ENCODE results near the gene GHR.
"Not testable (repeated sequence)": the region's sequence is repeated elsewhere in the genome, so short reads cannot be mapped to it uniquely, and the experiment has no call there.

GHR gene

GRCh38 chr5:42638972-42639371 lies 215.7 kb downstream of the GHR start:
- H3K27ac Mint-ChIP-seq: no peak overlapping the region
- no peak overlapping the region for H3K4me3 Mint-ChIP-seq
- H3K27me3 Mint-ChIP-seq: peaks cover 25% of the 10 kb centered on the region
- H3K36me3 Mint-ChIP-seq (ENCODE audit: low read depth): no peaks in the 10 kb centered on the region
- no peaks in the 10 kb centered on the region for H3K4me1 Mint-ChIP-seq (ENCODE audit: low read depth)
- no peaks in the 10 kb centered on the region for H3K9me3 Mint-ChIP-seq

DNA sequence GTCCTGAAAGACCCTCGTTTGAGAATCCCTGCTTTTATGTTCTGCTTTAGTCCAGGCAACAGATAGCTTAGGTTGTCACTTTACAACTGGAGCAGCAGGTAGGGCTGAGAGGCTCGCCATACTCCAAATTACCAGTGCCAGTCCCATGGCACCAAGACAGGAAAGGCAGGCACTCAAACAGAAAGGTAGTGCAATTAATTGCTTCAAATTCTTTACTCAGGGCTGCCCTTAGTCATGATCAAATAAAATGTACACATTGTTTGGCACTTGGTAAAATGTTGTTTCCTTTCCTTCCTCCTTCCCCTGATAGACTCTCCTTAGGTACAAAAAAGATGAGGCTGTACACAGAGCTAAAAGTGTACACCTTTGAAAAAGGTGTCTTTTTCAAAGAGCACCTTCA lies 217.6 kb downstream of the GHR start:
- no peak overlapping the region for H3K27ac Mint-ChIP-seq
- H3K27me3 Mint-ChIP-seq: peaks cover 30% of the 10 kb centered on the region
- H3K9me3 Mint-ChIP-seq: no peaks in the 10 kb centered on the region
- H3K36me3 Mint-ChIP-seq (ENCODE audit: low read depth): no peaks in the 10 kb centered on the region
- no peaks in the 10 kb centered on the region for H3K4me1 Mint-ChIP-seq (ENCODE audit: low read depth)
- no peak overlapping the region for H3K4me3 Mint-ChIP-seq

DNA sequence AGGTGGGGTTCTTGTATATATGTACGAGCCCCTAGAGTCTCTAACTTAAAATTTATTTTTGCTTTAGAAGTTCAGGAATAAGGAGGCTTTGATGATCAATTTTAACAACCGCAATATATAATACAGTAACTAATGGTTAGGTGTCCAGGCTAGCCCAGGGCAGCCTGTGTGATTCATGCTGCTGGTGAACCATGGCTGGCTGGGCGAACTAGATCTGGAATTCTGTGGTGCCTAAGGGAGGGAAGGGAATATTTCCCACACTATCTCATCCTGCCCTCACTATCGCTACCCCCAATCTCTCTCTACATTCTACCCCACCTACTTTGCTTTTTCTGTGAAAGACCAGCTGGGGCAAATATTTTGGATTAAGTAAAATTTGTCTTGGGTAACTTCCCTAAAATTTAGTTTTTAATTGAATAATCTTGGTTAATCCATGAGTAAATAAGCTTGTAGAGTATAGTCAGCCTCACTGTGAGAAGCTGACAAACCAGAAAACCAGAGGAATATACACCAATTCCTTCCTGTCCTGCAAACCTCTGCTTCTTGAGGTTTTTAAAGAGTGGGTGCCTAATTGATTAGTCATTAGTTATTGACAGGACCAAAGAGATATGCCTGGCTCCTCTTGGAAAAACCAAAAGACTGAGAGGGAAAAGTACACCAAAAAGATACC lies 218.2 kb downstream of the GHR start:
- Mint-ChIP-seq H3K9me3 (no peaks in the 10 kb centered on the region), H3K4me3 (no peak overlapping the region), H3K27me3 (peaks cover 30% of the 10 kb centered on the region), H3K27ac (no peak overlapping the region), H3K36me3 (ENCODE audit: low read depth) (no peaks in the 10 kb centered on the region), H3K4me1 (ENCODE audit: low read depth) (no peaks in the 10 kb centered on the region)

DNA sequence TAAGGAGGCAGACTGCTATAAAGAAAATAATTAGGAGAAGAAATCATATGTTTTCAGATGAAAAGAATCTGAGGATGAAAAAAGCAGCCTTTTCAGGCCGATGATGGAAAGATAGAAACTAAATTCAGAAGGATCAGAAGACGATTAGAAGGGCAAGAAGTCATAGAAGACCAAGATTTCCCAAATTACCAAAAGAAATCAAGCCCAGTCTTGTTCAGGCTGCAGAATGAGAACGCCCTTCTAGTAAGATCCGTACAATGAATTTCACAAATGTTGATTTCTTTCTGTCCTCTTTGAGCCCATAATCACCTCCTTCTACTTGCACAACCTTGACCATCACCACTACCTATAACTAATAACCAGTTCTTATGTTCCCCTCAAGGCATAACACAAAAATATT lies 218.8 kb downstream of the GHR start:
- H3K27me3 Mint-ChIP-seq: peaks cover 30% of the 10 kb centered on the region
- H3K36me3 Mint-ChIP-seq (ENCODE audit: low read depth): no peaks in the 10 kb centered on the region
- no peak overlapping the region for H3K4me3 Mint-ChIP-seq
- H3K4me1 Mint-ChIP-seq (ENCODE audit: low read depth): no peaks in the 10 kb centered on the region
- H3K27ac Mint-ChIP-seq: no peak overlapping the region
- no peaks in the 10 kb centered on the region for H3K9me3 Mint-ChIP-seq

DNA sequence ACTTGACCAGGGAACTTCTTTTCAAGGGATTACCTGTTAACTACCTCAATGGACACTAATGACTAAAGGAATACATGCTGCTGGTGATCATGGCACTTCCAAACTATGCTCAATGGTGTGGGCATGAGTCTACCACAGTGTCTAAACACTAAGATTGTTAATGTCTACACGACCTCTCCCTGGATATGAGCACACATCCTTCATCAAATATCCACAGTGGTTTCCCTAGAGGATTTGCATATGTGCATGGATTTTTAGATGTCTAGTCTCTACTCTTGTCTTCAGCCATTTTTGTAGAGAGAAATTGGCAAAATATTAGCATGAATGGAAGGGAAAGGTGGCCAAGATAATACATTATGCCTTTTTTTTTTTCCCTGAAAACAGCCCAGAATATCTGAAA lies 220.1 kb downstream of the GHR start:
- Mint-ChIP-seq H3K36me3 (ENCODE audit: low read depth) (no peaks in the 10 kb centered on the region), H3K4me1 (ENCODE audit: low read depth) (no peaks in the 10 kb centered on the region), H3K4me3 (no peak overlapping the region), H3K27ac (no peak overlapping the region), H3K9me3 (no peaks in the 10 kb centered on the region), H3K27me3 (peaks cover 30% of the 10 kb centered on the region)

- Mint-ChIP-seq H3K4me3 (no peak overlapping the region), H3K9me3 (no peaks in the 10 kb centered on the region), H3K4me1 (ENCODE audit: low read depth) (no peaks in the 10 kb centered on the region), H3K27me3 (peaks cover 18% of the 10 kb centered on the region), H3K27ac (no peak overlapping the region), H3K36me3 (ENCODE audit: low read depth) (no peaks in the 10 kb centered on the region)
Observed at GRCh38 chr5:42645138-42645537, 221.9 kb downstream of the GHR start.

GRCh38 chr5:42648036-42648435 lies 224.8 kb downstream of the GHR start:
- peaks cover 5% of the 10 kb centered on the region for H3K27me3 Mint-ChIP-seq
- H3K9me3 Mint-ChIP-seq: no peaks in the 10 kb centered on the region
- H3K36me3 Mint-ChIP-seq (ENCODE audit: low read depth): no peaks in the 10 kb centered on the region
- no peak overlapping the region for H3K27ac Mint-ChIP-seq
- H3K4me1 Mint-ChIP-seq (ENCODE audit: low read depth): no peaks in the 10 kb centered on the region
- H3K4me3 Mint-ChIP-seq: no peak overlapping the region

- Mint-ChIP-seq H3K36me3 (ENCODE audit: low read depth) (no peaks in the 10 kb centered on the region), H3K9me3 (no peaks in the 10 kb centered on the region), H3K27me3 (peaks cover 5% of the 10 kb centered on the region), H3K4me1 (ENCODE audit: low read depth) (no peaks in the 10 kb centered on the region), H3K4me3 (no peak overlapping the region), H3K27ac (no peak overlapping the region)
Observed at GRCh38 chr5:42648915-42649314, 225.7 kb downstream of the GHR start.

DNA sequence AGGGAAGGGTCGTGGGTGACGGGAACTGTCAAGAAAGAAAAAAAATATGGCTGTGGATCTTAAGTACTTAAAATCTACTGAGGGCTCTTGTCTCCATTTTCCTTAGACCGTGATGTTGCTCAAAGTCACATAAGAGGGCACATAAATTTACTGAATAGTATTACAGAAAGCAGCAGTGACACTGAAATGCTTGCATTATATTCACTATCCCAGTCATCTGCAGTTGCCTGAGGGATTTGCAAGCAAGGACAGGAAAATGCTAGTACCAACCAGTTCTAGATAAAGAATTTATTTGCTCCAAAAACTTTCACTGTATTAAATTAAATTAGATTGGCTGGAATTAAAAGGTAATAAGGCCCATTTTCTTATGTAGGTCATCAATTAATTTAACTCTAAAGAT lies 226.8 kb downstream of the GHR start:
- H3K36me3 Mint-ChIP-seq (ENCODE audit: low read depth): no peaks in the 10 kb centered on the region
- H3K27ac Mint-ChIP-seq: no peak overlapping the region
- no peaks in the 10 kb centered on the region for H3K4me1 Mint-ChIP-seq (ENCODE audit: low read depth)
- H3K4me3 Mint-ChIP-seq: no peak overlapping the region
- H3K9me3 Mint-ChIP-seq: no peaks in the 10 kb centered on the region
- peaks cover 2% of the 10 kb centered on the region for H3K27me3 Mint-ChIP-seq

GRCh38 chr5:42653705-42654104 lies 230.5 kb downstream of the GHR start:
- H3K9me3 Mint-ChIP-seq: no peaks in the 10 kb centered on the region
- no peak overlapping the region for H3K4me3 Mint-ChIP-seq
- H3K27me3 Mint-ChIP-seq: no peaks in the 10 kb centered on the region
- H3K4me1 Mint-ChIP-seq (ENCODE audit: low read depth): no peaks in the 10 kb centered on the region
- H3K27ac Mint-ChIP-seq: no peak overlapping the region
- no peaks in the 10 kb centered on the region for H3K36me3 Mint-ChIP-seq (ENCODE audit: low read depth)

DNA sequence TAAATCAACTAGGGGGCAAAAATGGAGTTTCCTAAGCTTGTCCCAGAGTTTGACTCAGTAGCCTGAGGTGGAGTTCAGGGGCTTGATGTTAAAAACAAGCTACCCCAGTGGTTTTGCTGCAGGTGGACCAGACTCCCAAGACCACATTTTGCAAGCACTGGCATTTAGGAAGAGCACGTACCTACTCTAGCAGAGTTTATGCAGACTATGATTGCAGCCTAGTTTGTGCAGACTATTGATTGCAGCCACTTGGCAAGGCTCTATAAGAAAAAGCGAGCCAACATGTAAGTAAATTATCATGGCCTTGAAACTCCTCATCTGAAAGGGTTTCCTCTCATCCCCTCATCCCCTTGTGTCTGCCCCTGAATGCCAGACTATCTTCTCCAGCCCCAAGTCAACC lies 231.4 kb downstream of the GHR start:
- Mint-ChIP-seq H3K36me3 (ENCODE audit: low read depth) (no peaks in the 10 kb centered on the region), H3K27ac (no peak overlapping the region), H3K4me3 (no peak overlapping the region), H3K4me1 (ENCODE audit: low read depth) (no peaks in the 10 kb centered on the region), H3K9me3 (no peaks in the 10 kb centered on the region), H3K27me3 (no peaks in the 10 kb centered on the region)

DNA sequence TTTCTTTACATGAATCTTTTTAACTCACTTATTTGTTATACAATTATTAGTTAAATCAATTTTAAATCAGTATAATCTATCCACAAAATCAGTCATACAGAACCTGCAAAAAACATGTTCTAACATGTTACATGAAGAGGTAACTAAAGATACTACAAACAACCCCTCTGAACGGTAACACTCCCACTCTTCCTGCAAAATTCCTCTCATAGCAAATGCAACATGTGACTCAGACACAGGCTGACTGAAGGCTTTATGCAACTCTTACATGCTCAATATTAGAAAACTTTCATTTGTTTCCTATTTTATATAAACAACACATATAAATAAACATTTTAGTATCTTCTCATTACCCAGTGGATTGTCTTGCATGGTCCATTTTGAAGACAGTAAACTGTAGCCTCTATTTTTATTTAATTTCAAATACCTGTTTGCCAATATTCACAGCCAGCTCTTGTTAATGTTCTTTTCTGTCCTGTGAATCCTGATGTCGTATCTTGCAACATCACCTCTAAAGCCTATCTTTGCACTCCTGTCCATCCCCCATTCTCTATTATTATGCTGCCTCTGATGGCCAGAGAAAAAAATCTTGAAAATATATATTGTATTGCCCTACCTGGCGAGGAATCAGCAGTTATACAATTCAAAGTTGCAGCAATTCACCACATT lies 232.9 kb downstream of the GHR start:
- no peaks in the 10 kb centered on the region for H3K36me3 Mint-ChIP-seq (ENCODE audit: low read depth)
- no peak overlapping the region for H3K27ac Mint-ChIP-seq
- H3K9me3 Mint-ChIP-seq: no peaks in the 10 kb centered on the region
- H3K27me3 Mint-ChIP-seq: no peaks in the 10 kb centered on the region
- no peaks in the 10 kb centered on the region for H3K4me1 Mint-ChIP-seq (ENCODE audit: low read depth)
- H3K4me3 Mint-ChIP-seq: no peak overlapping the region

GRCh38 chr5:42656651-42657015 lies 233.4 kb downstream of the GHR start:
- Mint-ChIP-seq H3K27me3 (no peaks in the 10 kb centered on the region), H3K27ac (no peak overlapping the region), H3K9me3 (no peaks in the 10 kb centered on the region), H3K4me3 (no peak overlapping the region), H3K36me3 (ENCODE audit: low read depth) (no peaks in the 10 kb centered on the region), H3K4me1 (ENCODE audit: low read depth) (no peaks in the 10 kb centered on the region)

DNA sequence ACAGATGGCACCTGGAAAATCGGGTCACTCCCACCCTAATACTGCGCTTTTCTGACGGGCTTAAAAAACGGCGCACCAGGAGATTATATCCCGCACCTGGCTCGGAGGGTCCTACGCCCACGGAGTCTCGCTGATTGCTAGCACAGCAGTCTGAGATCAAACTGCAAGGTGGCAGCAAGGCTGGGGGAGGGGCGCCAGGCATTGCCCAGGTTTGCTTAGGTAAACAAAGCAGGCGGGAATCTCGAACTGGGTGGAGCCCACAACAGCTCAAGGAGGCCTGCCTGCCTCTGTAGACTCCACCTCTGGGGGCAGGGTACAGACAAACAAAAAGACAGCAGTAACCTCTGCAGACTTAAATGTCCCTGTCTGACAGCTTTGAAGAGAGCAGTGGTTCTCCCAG lies 236.6 kb downstream of the GHR start:
- not testable (repeated sequence) for H3K4me3 Mint-ChIP-seq; H3K4me1 Mint-ChIP-seq (ENCODE audit: low read depth)

DNA sequence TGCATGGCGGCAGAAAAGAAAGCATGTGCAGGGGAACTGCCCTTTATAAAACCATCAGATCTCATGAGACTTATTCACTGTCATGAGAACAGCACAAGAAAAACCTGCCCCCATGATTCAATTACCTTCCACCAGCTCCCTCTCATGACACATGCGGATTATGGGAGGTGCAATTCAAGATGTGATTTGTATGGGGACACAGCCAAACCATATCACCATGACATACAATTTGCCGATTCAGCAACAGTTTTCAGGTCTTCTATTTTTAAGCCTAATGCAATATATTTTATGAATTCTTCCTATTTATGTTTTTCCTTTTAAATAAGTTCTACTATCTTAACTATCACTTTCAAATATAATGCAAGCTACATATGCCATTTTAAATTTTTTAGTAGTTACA lies 242.6 kb downstream of the GHR start:
- Mint-ChIP-seq H3K36me3 (ENCODE audit: low read depth) (no peaks in the 10 kb centered on the region), H3K9me3 (no peaks in the 10 kb centered on the region), H3K27me3 (peaks cover 5% of the 10 kb centered on the region), H3K4me1 (ENCODE audit: low read depth) (no peaks in the 10 kb centered on the region), H3K27ac (no peak overlapping the region), H3K4me3 (no peak overlapping the region)

More for the DNA sequence above, 236.6 kb downstream of the GHR start:
- not testable (repeated sequence) for H3K27me3 Mint-ChIP-seq; H3K27ac Mint-ChIP-seq; H3K9me3 Mint-ChIP-seq; H3K36me3 Mint-ChIP-seq (ENCODE audit: low read depth)

GRCh38 chr5:42666869-42667268 lies 243.6 kb downstream of the GHR start:
- Mint-ChIP-seq H3K27me3 (peaks cover 5% of the 10 kb centered on the region), H3K4me3 (no peak overlapping the region), H3K27ac (no peak overlapping the region), H3K4me1 (ENCODE audit: low read depth) (no peaks in the 10 kb centered on the region), H3K9me3 (no peaks in the 10 kb centered on the region), H3K36me3 (ENCODE audit: low read depth) (no peaks in the 10 kb centered on the region)
